GM19324 (cell line): ENCODE data around the gene NOS3.

Experiments
- ATAC-seq: cut with Tn5 transposase; IDR thresholded peaks from one replicate; pipeline ENCODE4 v1.9.1; 2021; ENCODE audit warnings: mild to moderate bottlenecking, moderate library complexity; ENCODE audit not compliant: unreplicated experiment, low FRiP score

The NOS3 gene

GRCh38 chr7:150977382-150978125, 13.3 kb upstream of the NOS3 start:
- ATAC-seq = no peak

- ATAC-seq = no peak
These were observed 12.6 kb upstream of the NOS3 start, which contains the start of gene KCNH2 for GRCh38 chr7:150978126-150978789. Gene KCNH2 (minus strand): TSS chr7:150978321. CDS start chr7:150977913, 408 bp downstream.

- ATAC-seq = no peak
These were observed 11.0 kb upstream of the NOS3 start for GRCh38 chr7:150979713-150980390.

- ATAC-seq = no peak
These were observed 10.2 kb upstream of the NOS3 start for GRCh38 chr7:150980663-150981062.

- ATAC-seq = no peak
These were observed 9.2 kb upstream of the NOS3 start for GRCh38 chr7:150981644-150982043.

- no peak for ATAC-seq
These were observed 8.5 kb upstream of the NOS3 start for GRCh38 chr7:150982351-150982750.

- ATAC-seq = no peak
These were observed 6.9 kb upstream of the NOS3 start for GRCh38 chr7:150983893-150984368.

GRCh38 chr7:150986099-150986512, 4.7 kb upstream of the NOS3 start:
- ATAC-seq = no peak

GRCh38 chr7:150986556-150986955, 4.3 kb upstream of the NOS3 start:
- no peak for ATAC-seq

GRCh38 chr7:150988230-150989226, 2.3 kb upstream of the NOS3 start:
- no peak for ATAC-seq

- no peak for ATAC-seq
These were observed 1.4 kb upstream of the NOS3 start for GRCh38 chr7:150989456-150989855.

- ATAC-seq = no peak
These were observed 1.3 kb downstream of the NOS3 start for GRCh38 chr7:150992051-150992640.

- no peak for ATAC-seq
These were observed 2.1 kb downstream of the NOS3 start for GRCh38 chr7:150992833-150993302.

GRCh38 chr7:150993511-150993910, 2.7 kb downstream of the NOS3 start:
- ATAC-seq = no peak

- ATAC-seq = no peak
These were observed 3.5 kb downstream of the NOS3 start for GRCh38 chr7:150994141-150994837.

GRCh38 chr7:150994838-150995510, 4.2 kb downstream of the NOS3 start:
- no peak for ATAC-seq

GRCh38 chr7:150996376-150997074, 5.7 kb downstream of the NOS3 start:
- no peak for ATAC-seq

- ATAC-seq = no peak
These were observed 6.3 kb downstream of the NOS3 start for GRCh38 chr7:150997075-150997511.
